ENCODE results near the gene TFR2. TPM values are rescaled to one million over a fixed set of nuclear protein-coding genes. Genes with fewer than 3 reads are reported as not detected.
A peak's percentile ranks its signal among the peaks of the same experiment; 100 is the strongest.

TFR2 gene
- total RNA-seq, 2 experiments from 2014 or later: 12.1 to 26.0 TPM

DNA sequence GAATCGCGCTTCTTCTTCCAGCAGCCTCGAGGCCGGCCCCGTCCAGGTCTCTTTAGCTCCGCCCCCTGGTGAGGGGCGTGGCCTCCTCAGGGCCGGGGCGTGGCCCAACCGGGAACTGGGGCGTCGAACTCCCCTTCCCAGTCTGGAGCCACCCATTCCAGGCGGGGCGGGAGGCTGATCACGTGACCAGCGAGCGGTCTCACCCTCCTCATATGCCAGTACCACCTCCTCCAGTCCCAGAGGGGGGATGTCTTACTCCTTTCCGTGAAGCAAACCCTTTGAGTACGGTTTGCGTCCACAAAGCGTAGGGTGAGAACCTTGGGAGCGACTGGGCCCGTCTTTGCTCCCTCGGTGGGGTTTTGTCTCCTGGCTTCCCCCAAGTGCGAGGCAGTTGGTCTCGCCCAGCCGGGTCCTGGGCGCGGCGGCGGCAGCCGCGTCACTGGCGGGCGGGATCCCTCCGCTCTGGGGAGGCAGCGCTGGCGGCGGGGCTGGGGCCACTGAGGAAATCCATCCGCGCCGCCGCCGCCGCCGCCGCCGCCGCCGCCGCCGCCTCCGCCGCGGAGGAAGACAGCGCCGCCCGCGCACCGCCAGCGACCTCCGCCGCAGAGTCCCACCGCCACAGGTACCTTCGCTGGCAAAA, 32.1 kb upstream of the TFR2 start, which contains the start of gene GNB2:
Gene GNB2, plus strand, starts transcription at position 439 of the 640 bp plus-strand sequence. CDS start 2,526 bp downstream, outside the sequence.
- Histone ChIP-seq H3K4me3 (ENCODE audit: low read depth, low read length, poor library complexity, severe bottlenecking) (peak within 1 kb of the TSS; percentile 99), H3K9me3 (ENCODE audit: low read length) (no peaks in the 10 kb centered on the region), H3K9me2 (ENCODE audit: insufficient read depth, low read length) (no peaks in the 10 kb centered on the region), H4K20me1 (ENCODE audit: insufficient read depth, low read length) (0 out of 2 replicates have a peak, but pooled peaks cover 4% of the 10 kb centered on the region), H3K36me3 (ENCODE audit: insufficient read depth, low read length) (peaks cover 22% of the 10 kb centered on the region), H3K79me2 (ENCODE audit: insufficient read depth, low read depth, low read length) (peaks cover 8% of the 10 kb centered on the region; the same call in 1 of the 2 replicates), H2AFZ (ENCODE audit: low read length) (peak within 1 kb of the TSS; percentile 66; the same call in 1 of the 2 replicates), H3K27ac (ENCODE audit: low read depth, low read length, poor library complexity, severe bottlenecking) (peak within 1 kb of the TSS; percentile 64), H3K4me2 (ENCODE audit: low read length) (peak within 1 kb of the TSS; percentile 80), H3K4me1 (ENCODE audit: insufficient read depth, low read length, poor library complexity, severe bottlenecking) (peaks cover 9% of the 10 kb centered on the region)
- intact Hi-C loops (cut with micrococcal nuclease; ENCODE audit: unreplicated experiment): loop anchor here (1.0 to 10.0 kb wide), 3 partner anchors 39 to 199 kb away; partner anchors contain the start of genes MOSPD3 and TSC22D4
- TF ChIP-seq, protein P1, sequence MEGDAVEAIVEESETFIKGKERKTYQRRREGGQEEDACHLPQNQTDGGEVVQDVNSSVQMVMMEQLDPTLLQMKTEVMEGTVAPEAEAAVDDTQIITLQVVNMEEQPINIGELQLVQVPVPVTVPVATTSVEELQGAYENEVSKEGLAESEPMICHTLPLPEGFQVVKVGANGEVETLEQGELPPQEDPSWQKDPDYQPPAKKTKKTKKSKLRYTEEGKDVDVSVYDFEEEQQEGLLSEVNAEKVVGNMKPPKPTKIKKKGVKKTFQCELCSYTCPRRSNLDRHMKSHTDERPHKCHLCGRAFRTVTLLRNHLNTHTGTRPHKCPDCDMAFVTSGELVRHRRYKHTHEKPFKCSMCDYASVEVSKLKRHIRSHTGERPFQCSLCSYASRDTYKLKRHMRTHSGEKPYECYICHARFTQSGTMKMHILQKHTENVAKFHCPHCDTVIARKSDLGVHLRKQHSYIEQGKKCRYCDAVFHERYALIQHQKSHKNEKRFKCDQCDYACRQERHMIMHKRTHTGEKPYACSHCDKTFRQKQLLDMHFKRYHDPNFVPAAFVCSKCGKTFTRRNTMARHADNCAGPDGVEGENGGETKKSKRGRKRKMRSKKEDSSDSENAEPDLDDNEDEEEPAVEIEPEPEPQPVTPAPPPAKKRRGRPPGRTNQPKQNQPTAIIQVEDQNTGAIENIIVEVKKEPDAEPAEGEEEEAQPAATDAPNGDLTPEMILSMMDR (conservative IDR thresholded peaks at IDR 0.05; ENCODE audit: low read length): no peak
- TF ChIP-seq EZH2phosphoT487 (IDR thresholded peaks at IDR 0.05; ENCODE audit: borderline replicate concordance, low read depth, low read length): no peak
- ChIA-PET CTCF (ENCODE audit: unreplicated experiment) (interaction anchor here (0.6 kb wide), 1 partner anchor 216 kb away, joined by 5 read pairs; the partner anchor contains the start of gene UFSP1), POLR2A (interaction anchor here (0.6 kb wide), 1 partner anchor 48 kb away, joined by 3 read pairs; no protein-coding TSS in a partner anchor)
- no TSS peak for BruUV-seq (replicated peaks)
- peak; percentile 98 for DNase-seq (ENCODE audit: low spot score)

DNA sequence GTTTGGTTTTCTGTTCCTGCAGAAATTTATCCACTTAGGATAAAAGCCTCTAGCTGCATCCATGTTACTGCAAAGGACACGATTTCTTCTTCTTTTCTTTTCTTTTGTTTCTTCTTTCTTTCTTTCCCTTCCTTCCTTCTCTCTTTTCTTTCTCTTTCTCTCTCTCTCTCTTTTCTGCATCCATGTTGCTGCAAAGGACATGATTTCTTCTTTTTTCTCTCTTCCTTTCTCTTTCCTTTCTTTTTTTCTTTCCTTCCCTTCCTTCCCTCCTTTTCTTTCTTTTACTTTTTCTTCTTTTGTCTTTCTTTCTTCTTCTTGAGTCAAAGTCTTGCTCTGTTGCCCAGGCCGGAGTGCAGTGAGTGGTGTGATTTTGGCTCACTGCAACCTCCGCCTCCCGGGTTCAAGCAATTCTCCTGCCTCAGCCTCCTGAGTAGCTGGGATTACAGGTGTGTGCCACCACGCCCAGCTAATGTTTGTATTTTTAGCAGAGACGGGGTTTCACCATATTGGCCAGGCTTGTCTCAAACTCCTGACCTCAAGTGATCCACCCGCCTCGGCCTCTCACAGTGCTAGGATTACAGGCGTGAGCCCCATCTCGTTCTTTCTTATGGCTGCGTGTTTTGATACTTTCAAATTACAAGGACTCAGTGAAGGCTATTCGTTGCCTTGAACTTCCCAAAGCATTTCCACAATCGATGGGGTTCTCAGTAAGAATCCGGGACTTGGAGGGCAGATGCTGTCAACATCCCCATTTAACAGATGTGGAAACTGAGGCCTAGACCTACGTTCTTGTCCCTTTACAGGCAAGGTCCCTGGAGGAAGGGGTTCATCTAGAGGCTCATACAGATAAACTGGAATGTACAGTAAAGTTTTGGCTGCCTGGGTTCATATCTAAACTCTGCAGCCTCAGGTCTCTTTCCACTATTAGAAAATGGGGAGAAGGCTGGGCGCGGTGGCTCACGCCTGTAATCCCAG, 30.3 kb upstream of the TFR2 start:
- Histone ChIP-seq H2AFZ (ENCODE audit: low read length) (no peak overlapping the region), H3K79me2 (ENCODE audit: insufficient read depth, low read depth, low read length) (peaks cover 8% of the 10 kb centered on the region; the same call in 1 of the 2 replicates), H3K36me3 (ENCODE audit: insufficient read depth, low read length) (peaks cover 4% of the 10 kb centered on the region), H3K4me1 (ENCODE audit: insufficient read depth, low read length, poor library complexity, severe bottlenecking) (peaks cover 9% of the 10 kb centered on the region), H3K9me3 (ENCODE audit: low read length) (no peaks in the 10 kb centered on the region), H3K4me3 (ENCODE audit: low read depth, low read length, poor library complexity, severe bottlenecking) (no peak overlapping the region), H3K27ac (ENCODE audit: low read depth, low read length, poor library complexity, severe bottlenecking) (no peak overlapping the region), H3K4me2 (ENCODE audit: low read length) (no peak overlapping the region), H4K20me1 (ENCODE audit: insufficient read depth, low read length) (0 out of 2 replicates have a peak, but pooled peaks cover 4% of the 10 kb centered on the region), H3K9me2 (ENCODE audit: insufficient read depth, low read length) (no peaks in the 10 kb centered on the region)
- BruUV-seq (replicated peaks): no TSS peak
- TF ChIP-seq EZH2phosphoT487 (IDR thresholded peaks at IDR 0.05; ENCODE audit: borderline replicate concordance, low read depth, low read length): no peak
- TF ChIP-seq, protein P1 (conservative IDR thresholded peaks at IDR 0.05; ENCODE audit: low read length): no peak
- CTCF ChIA-PET (ENCODE audit: unreplicated experiment): no interaction called here
- POLR2A ChIA-PET: interaction anchor here (0.6 to 0.7 kb wide), 2 partner anchors 33 to 287 kb away, joined by 5 read pairs; no protein-coding TSS in a partner anchor
- intact Hi-C loops (cut with micrococcal nuclease; ENCODE audit: unreplicated experiment): loop anchor here (2.0 to 10.0 kb wide), 2 partner anchors 59 to 197 kb away; partner anchors contain the start of genes MOSPD3 and TSC22D4
- no peak for DNase-seq (ENCODE audit: low spot score)

All from OCI-LY7 (cell line).